ENCODE measurements around the gene CLDN8.

CLDN8 gene

GRCh38 chr21:30216041-30216723, at the start of gene CLDN8:
TSS of gene CLDN8 (minus strand) at chr21:30216097. CDS start at chr21:30215925, 172 bp downstream.
- DNase-seq (ENCODE audit: low read depth) = no peak

DNA sequence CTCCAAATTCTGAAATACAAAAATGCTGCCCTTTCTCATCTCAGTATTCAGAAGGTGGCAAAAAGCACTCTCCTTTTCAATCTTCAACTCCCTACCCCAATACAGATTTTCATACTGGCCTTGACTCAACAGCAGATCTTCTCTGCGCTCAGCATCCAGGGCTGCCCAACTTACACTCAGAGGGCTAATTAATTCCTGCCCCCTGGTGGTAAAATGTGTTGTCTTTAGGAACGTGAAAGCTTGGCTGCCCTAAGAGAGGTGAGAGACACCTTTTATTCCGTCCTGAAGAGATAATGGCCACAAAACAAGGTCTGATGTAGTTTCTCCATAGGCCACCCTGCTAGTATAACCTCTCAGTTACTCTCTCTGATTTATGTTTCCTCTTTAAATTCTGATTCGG, 41.9 kb upstream of the CLDN8 start:
- no peak for DNase-seq (ENCODE audit: low read depth)

DNA sequence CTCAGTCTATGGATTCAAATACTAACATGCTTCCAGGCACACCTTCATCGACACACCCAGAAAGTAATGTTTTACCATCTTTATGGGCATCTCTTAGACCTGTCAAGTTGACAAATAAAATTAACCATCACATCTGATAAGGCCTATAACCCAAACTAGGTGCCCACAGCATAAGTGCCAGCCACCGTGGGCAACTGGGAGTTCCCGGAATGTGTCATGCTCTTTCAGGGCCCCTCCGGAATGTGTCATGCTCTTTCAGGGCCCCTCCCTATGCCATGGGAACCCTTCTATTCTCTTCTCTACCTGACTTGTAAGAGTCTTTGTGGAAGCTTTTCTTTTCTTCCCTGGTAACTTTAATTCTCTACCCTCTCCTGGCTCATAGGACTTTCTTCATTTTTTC, 40.2 kb upstream of the CLDN8 start:
- no peak for DNase-seq (ENCODE audit: low read depth)

DNA sequence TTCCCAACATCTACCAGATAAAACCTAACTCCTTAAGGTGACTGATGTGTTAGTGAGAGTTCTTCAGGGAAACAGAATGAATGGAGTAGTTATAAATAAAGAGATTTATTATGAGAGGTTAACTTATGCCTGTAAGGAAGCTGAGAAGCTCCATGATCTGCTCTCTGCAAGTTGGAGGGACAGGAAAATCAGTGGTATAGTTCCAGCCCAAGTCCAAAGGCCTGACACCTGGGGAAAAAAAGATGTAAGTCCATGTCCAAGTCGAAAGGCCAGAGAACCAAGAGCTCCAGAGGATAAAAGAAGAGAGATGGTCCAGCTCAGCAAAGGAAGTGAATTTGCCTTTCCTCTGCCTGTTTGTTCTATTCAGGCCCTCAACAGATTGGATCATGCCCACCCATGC, 39.8 kb upstream of the CLDN8 start:
- no peak for DNase-seq (ENCODE audit: low read depth)

DNA sequence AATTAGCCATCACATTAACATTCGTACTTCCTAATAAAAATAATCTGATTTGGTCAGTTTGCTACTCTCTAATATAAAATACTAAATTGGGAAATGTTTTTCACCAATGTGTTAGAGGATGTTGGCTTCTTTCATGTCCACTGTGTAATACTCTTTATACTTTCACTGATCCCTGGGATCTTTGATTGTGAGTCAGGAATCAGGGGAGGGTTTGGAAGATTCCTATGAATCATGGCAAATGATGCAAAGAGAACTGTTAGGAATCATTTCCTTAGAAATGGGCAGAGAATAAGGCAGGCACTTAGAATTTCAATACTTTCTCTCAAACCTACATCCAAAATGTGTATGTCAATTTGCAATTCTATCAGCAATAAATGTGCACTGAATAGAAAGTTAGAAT, 35.9 kb upstream of the CLDN8 start:
- DNase-seq (ENCODE audit: low read depth) = no peak

GRCh38 chr21:30249936-30250335, 34.0 kb upstream of the CLDN8 start:
- no peak for DNase-seq (ENCODE audit: low read depth)

DNA sequence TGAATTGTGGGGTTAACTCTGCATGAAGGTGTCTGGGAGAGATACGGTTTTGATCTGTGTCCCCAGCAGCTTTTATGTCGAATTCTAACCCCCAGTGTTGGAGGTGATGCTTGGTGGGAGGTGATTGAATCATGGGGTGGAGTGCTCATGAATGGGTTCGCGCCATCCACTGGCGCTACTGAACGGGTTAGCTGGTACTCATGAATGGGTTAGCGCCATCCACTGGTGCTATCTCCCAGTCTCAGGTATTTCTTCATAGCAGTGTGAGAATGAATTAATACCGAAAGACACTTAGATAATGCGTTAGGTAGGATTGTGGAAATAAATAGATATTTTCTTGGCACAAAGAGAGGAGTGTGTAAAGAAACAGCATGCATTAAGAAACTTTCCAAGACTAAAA, 32.9 kb upstream of the CLDN8 start:
- no peak for DNase-seq (ENCODE audit: low read depth)

- DNase-seq (ENCODE audit: low read depth) = no peak
Measured at GRCh38 chr21:30245061-30245460, 29.2 kb upstream of the CLDN8 start.

- no peak for DNase-seq (ENCODE audit: low read depth)
Measured at GRCh38 chr21:30243691-30244090, 27.8 kb upstream of the CLDN8 start.

GRCh38 chr21:30240661-30241060, 24.8 kb upstream of the CLDN8 start:
- DNase-seq (ENCODE audit: low read depth) = no peak

DNA sequence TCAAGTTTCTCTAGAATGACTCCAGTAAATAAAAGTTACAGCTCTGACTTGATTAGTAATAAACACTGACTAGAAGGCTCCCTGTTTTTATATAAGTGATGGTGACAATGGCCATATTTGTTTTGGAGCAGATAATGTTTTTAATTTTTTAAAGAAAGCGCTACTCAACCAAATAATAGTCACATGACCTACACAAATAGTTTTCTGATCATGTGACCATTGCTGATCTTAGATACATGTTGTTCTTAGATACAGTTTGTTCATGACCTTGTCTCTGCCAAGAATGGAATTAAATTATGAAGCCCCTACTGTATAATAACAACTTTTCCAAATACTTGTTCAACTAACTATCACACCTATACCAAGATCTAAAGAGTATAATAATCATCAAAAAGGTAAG, 22.3 kb upstream of the CLDN8 start:
- DNase-seq (ENCODE audit: low read depth) = no peak

DNA sequence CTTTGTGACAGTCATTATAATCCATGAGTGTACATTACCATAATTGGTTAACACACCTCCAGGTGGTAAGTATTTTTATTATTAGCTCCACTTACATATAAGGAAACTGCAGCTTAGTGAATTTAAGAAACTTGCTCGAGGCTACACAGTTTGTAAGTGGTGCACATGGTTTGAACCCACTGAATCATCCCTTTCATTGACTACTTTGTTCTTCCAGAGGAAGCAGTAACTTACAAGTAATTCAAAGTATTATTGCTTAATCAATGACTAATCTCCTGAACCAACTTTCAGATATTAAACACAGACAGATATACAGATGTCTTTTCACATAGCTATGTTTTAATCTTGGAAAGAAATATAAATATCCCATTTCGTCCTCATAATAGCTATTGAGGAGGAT, 18.7 kb upstream of the CLDN8 start:
- DNase-seq (ENCODE audit: low read depth) = no peak

GRCh38 chr21:30234050-30234449, 18.2 kb upstream of the CLDN8 start:
- DNase-seq (ENCODE audit: low read depth) = no peak

DNA sequence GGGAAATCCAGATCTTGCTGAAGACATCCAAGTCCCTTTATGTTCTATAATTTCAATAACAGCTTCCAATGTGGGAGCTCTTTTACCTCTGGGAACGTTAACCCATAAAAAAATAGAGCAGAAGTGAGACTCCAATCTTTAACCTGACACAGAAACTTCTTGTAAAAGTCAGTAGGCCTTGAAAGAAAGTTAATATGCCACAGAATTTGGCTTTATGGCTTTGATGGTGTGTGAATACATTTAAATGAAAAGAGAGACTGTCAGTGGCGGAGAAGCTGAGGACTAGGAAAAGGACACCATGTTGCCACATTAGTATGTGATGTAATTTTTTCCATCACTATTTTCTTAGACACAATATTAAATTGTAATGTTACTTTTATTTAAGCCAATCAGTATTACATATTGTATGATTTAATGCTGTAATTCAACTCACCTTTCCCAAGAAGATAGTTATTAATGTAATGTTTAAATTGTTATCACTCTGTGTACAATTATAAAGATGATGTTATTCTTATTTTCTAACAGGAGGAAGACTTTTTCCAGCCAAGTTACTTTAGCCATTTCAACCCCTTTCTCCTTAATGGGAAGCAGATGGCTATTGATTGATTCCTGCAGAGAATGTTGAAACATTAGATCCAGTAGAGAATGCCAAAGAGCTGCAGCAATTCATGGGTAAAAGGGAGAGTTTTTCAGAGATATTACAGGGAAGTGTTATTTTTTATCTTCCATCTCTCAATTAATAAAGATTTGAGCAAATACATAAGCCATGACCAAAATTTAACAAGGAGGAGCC, 17.5 kb upstream of the CLDN8 start:
- no peak for DNase-seq (ENCODE audit: low read depth)

GRCh38 chr21:30232011-30232410, 16.1 kb upstream of the CLDN8 start:
- DNase-seq (ENCODE audit: low read depth) = no peak

DNA sequence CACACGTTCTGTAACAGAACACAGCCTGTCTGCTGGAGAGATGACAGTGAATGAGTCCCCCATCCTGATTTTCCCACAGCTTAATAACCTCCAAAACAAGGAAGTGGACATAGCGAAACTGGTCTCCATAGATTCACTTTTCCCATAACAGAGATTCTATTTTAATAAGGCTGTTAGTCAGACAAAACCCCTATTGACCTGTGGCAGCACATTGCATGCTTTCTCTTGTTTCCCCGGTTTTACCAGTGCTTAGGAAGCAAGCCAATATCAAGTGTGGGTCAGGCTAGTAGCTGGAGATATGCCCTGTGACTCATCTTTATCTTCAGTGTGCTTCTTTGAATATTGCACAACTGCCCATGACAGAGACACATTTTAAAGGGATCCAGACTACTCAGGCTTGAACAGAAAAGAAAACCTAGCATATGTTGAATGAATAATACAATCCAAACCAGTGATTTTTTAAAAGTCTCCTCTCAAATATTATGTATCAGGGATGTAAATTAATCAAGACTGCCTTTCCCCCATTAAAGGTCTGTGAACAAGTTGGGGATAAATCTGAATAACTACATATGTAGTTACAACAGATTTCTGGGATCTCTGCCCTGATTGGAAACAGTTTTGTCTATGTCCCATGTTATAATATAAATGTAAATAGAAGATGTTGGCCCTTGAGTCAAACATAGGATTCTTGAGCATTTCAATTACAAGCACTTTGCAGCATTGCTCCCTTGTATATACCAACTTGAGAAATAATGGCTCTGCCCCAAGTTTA, 11.9 kb upstream of the CLDN8 start:
- no peak for DNase-seq (ENCODE audit: low read depth)

DNA sequence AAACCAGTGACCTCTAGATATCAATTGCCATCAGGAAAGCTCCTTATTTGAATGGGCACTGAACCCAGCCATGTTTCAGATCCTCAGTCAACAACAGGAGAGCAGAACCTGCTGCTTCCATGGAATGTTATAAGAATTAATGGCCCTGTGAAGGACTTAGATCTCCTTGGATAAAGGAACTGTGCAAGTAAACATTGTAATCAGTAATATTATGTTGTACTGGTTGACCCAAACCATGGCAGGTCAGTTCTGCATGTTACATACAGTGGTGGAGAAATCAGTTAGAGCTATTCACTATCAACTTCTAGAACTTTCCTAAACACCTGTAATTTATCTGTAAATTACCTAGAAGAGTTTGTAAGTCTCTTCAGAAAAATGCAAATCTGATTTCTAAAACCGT, 11.2 kb upstream of the CLDN8 start:
- DNase-seq (ENCODE audit: low read depth) = no peak

GRCh38 chr21:30223596-30223995, 7.7 kb upstream of the CLDN8 start:
- DNase-seq (ENCODE audit: low read depth) = no peak

DNA sequence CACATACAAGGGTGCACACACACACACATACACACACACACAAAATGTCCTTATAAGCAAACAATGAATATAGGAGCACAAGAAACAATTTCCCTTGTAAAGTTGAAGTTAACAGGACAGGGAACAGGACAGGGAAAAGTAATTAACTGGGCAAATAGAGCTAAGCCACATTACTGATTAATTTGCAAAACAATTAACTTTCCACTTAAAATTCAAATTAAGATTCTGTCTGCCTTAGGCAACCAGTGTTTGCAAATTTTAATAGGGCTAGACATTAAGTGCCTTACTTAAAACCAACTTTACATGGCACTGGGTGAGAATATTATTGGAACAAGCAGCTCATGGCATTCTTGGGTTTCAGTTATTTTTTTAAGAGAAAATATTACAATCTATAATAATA, 6.8 kb upstream of the CLDN8 start:
- no peak for DNase-seq (ENCODE audit: low read depth)

- DNase-seq (ENCODE audit: low read depth) = no peak
Measured at GRCh38 chr21:30211071-30211470, 4.8 kb downstream of the CLDN8 start.

GRCh38 chr21:30209601-30210000, 6.3 kb downstream of the CLDN8 start:
- no peak for DNase-seq (ENCODE audit: low read depth)

- DNase-seq (ENCODE audit: low read depth) = no peak
Measured at GRCh38 chr21:30207252-30207579, 8.7 kb downstream of the CLDN8 start.

DNA sequence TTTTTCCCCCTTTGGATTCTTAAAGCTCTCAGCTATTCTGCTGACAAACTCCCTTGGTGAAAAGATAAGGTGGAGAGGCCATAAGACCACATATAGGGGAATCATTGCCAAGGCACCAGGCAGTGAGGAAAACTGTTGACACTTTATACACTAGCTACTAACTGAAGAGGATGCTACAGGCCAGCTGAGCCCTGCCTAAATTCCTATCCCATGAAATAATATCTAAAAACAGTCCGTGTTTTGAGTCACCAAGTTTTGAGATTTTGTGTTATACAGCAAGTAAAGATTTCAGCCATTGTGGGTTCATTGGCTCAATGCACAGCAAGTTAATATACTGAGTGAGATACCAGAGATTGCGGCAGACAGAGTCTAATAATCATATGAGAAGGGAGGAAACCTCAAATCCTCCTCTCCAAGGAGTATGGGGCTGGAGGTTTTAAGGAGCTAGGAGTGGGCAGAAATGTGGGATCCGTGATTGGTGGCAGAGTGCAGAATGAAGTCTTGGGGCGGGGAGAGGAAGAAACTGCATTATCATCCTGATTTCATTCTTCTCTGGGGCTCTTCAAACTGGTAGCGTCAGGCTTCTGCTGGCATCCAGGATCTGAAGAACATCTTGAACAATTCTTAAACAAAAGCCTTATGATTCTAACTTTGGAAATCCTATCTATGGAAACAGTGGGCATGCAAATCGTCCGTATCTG, 9.2 kb downstream of the CLDN8 start:
- DNase-seq (ENCODE audit: low read depth) = no peak
